Measurements from ENCODE around the gene YIPF3.

- TF ChIP-seq CTCF (conservative IDR thresholded peaks at IDR 0.05; ENCODE audit: low read length) (no peak), EZH2phosphoT487 (IDR thresholded peaks at IDR 0.05; ENCODE audit: borderline replicate concordance, low read depth, low read length) (no peak)
Measured at GRCh38 chr6:43493833-43494232, 22.9 kb downstream of the YIPF3 start.

All from OCI-LY7 (cell line).